CD4-positive, CD25-positive, alpha-beta regulatory T cell (primary cell): ENCODE measurements around the gene CAMKMT. TPM values are rescaled to one million over a fixed set of nuclear protein-coding genes. Genes with fewer than 3 reads are reported as not detected.

Experiments
- ATAC-seq, 2 donors: fragments of 150-1000 bp; cut with Tn5 transposase; one replicate each; pipeline ENCODE4 v1.10.0; 2021; ENCODE audit warnings: low read depth in 2 of 2, moderate number of reproducible peaks in 2 of 2, moderate library complexity in 1 of 2
- DNase-seq, 3 donors: peaks; one replicate each; pipeline versions ENCODE4 v3.0.0 to v3.0.0-alpha.2; 2012 to 2022; ENCODE audit warnings: mixed read lengths in 1 of 3
- H3K27ac ChIP-seq: one replicate; pipeline ENCODE4 v1.7.0; 2013; ENCODE audit warnings: mild to moderate bottlenecking, low read length; ENCODE audit not compliant: insufficient read depth, poor library complexity, severe bottlenecking
- H3K27me3 ChIP-seq: one replicate; pipeline ENCODE4 v1.7.0; 2013; ENCODE audit warnings: low read length; ENCODE audit not compliant: control insufficient read depth, insufficient read depth
- H3K36me3 ChIP-seq: one replicate; pipeline ENCODE4 v1.7.0; 2013; ENCODE audit warnings: mild to moderate bottlenecking, low read length, moderate library complexity; ENCODE audit not compliant: control insufficient read depth, insufficient read depth
- H3K4me1 ChIP-seq: 2 replicates; pipeline ENCODE4 v1.7.0; 2013; ENCODE audit warnings: mild to moderate bottlenecking, low read length; ENCODE audit not compliant: insufficient read depth, control insufficient read depth, poor library complexity, severe bottlenecking
- H3K4me3 ChIP-seq: one replicate; pipeline ENCODE4 v1.7.0; 2013; ENCODE audit warnings: low read depth, mild to moderate bottlenecking, low read length, moderate library complexity
- H3K9me3 ChIP-seq, 2 experiments: 1 replicate in 1 of 2; 2 replicates in 1 of 2; pipeline ENCODE4 v1.7.0; 2013; ENCODE audit warnings: low read length in 2 of 2, mild to moderate bottlenecking in 1 of 2, moderate library complexity in 1 of 2; ENCODE audit not compliant: control insufficient read depth in 2 of 2
- H3K27ac Mint-ChIP-seq, 3 donors: one replicate each; pipeline ENCODE4 v1.8.0; 2020 to 2022; ENCODE audit warnings: mild to moderate bottlenecking in 3 of 3, mixed read lengths in 3 of 3, moderate library complexity in 2 of 3
- H3K27me3 Mint-ChIP-seq: one replicate; pipeline ENCODE4 v1.8.0; 2022; ENCODE audit warnings: mild to moderate bottlenecking, mixed read lengths
- H3K36me3 Mint-ChIP-seq: one replicate; pipeline ENCODE4 v1.8.0; 2020; ENCODE audit warnings: mixed read lengths
- H3K4me1 Mint-ChIP-seq, 4 donors: one replicate each; pipeline ENCODE4 v1.8.0; 2020 to 2022; ENCODE audit warnings: mixed read lengths in 4 of 4, mild to moderate bottlenecking in 1 of 4
- H3K4me3 Mint-ChIP-seq, 4 donors: one replicate each; pipeline ENCODE4 v1.8.0; 2020 to 2022; ENCODE audit warnings: mild to moderate bottlenecking in 4 of 4, mixed read lengths in 4 of 4, moderate library complexity in 3 of 4
- H3K9me3 Mint-ChIP-seq, 7 donors: one replicate each; pipeline ENCODE4 v1.8.0; 2020 to 2022; ENCODE audit warnings: mixed read lengths in 7 of 7, mild to moderate bottlenecking in 3 of 7, moderate library complexity in 2 of 7
- polyA plus RNA-seq, 4 donors: library from polyadenylated mRNA; unstranded; fragments of 300-500 nt; fragmentation: Illumina TruSeq; gene quantifications; one replicate each; pipeline ENCODE4 v1.2.3, GENCODE V29; 2021
- total RNA-seq: library from RNA; stranded (reverse); gene quantifications from one replicate; pipeline ENCODE4 v1.2.3, GENCODE V29; 2022

CAMKMT gene
- total and polyA plus RNA-seq, 5 donors from 2014 or later, result 17.6 to 27.6 (median 19.5) TPM

GRCh38 chr2:44766777-44767176, 405.0 kb downstream of the CAMKMT start:
- no peak overlapping the region for H3K27ac Mint-ChIP-seq
- Histone ChIP-seq H3K9me3 (no peaks in the 10 kb centered on the region), H3K4me3 (no peak overlapping the region), H3K36me3 (no peaks in the 10 kb centered on the region), H3K27ac (no peak overlapping the region), H3K27me3 (no peaks in the 10 kb centered on the region), H3K4me1 (no peaks in the 10 kb centered on the region)
- no peak overlapping the region for H3K4me3 Mint-ChIP-seq
- ATAC-seq (no peak), DNase-seq (no peak)
- H3K36me3 Mint-ChIP-seq, result peaks cover 22% of the 10 kb centered on the region
- H3K27me3 Mint-ChIP-seq, result peaks cover 15% of the 10 kb centered on the region
- H3K4me1 Mint-ChIP-seq, result peaks cover 0 to 2% (median 0%) of the 10 kb centered on the region in 4 donors
- H3K9me3 Mint-ChIP-seq, result no peaks in the 10 kb centered on the region

- Mint-ChIP-seq H3K4me1 (peaks cover 0 to 2% (median 0%) of the 10 kb centered on the region in 4 donors), H3K36me3 (peaks cover 31% of the 10 kb centered on the region), H3K9me3 (no peaks in the 10 kb centered on the region), H3K27me3 (peaks cover 15% of the 10 kb centered on the region), H3K27ac (no peak overlapping the region), H3K4me3 (no peak overlapping the region)
- H3K36me3 ChIP-seq, result no peaks in the 10 kb centered on the region
- ATAC-seq (no peak), DNase-seq (no peak)
- no peak overlapping the region for H3K4me3 ChIP-seq
- no peaks in the 10 kb centered on the region for H3K4me1 ChIP-seq
- no peaks in the 10 kb centered on the region for H3K27me3 ChIP-seq
- no peak overlapping the region for H3K27ac ChIP-seq
- no peaks in the 10 kb centered on the region for H3K9me3 ChIP-seq
Observed at GRCh38 chr2:44767691-44768090, 405.9 kb downstream of the CAMKMT start.

GRCh38 chr2:44768438-44769236, 406.9 kb downstream of the CAMKMT start:
- no peak overlapping the region for H3K4me3 Mint-ChIP-seq
- no peak for DNase-seq
- no peak for ATAC-seq
- H3K9me3 Mint-ChIP-seq, result no peaks in the 10 kb centered on the region
- no peak overlapping the region for H3K27ac Mint-ChIP-seq
- peaks cover 0 to 2% (median 0%) of the 10 kb centered on the region in 4 donors for H3K4me1 Mint-ChIP-seq
- H3K27ac ChIP-seq, result no peak overlapping the region
- H3K4me3 ChIP-seq, result no peak overlapping the region
- H3K36me3 Mint-ChIP-seq, result peaks cover 36% of the 10 kb centered on the region
- H3K27me3 ChIP-seq, result no peaks in the 10 kb centered on the region
- H3K27me3 Mint-ChIP-seq, result peaks cover 15% of the 10 kb centered on the region
- H3K36me3 ChIP-seq, result no peaks in the 10 kb centered on the region
- H3K4me1 ChIP-seq, result no peaks in the 10 kb centered on the region
- no peaks in the 10 kb centered on the region for H3K9me3 ChIP-seq

- Histone ChIP-seq H3K27me3 (no peaks in the 10 kb centered on the region), H3K4me1 (no peaks in the 10 kb centered on the region), H3K27ac (no peak overlapping the region), H3K4me3 (no peak overlapping the region), H3K9me3 (no peaks in the 10 kb centered on the region), H3K36me3 (no peaks in the 10 kb centered on the region)
- DNase-seq, result no peak
- H3K27me3 Mint-ChIP-seq, result peaks cover 15% of the 10 kb centered on the region
- no peak overlapping the region for H3K4me3 Mint-ChIP-seq
- ATAC-seq, result no peak
- H3K9me3 Mint-ChIP-seq, result no peaks in the 10 kb centered on the region
- H3K27ac Mint-ChIP-seq, result no peak overlapping the region
- peaks cover 36% of the 10 kb centered on the region for H3K36me3 Mint-ChIP-seq
- peaks cover 0 to 2% (median 0%) of the 10 kb centered on the region in 4 donors for H3K4me1 Mint-ChIP-seq
Observed at GRCh38 chr2:44769349-44770011, 407.7 kb downstream of the CAMKMT start.

- Histone ChIP-seq H3K36me3 (no peaks in the 10 kb centered on the region), H3K27me3 (no peaks in the 10 kb centered on the region), H3K4me1 (no peaks in the 10 kb centered on the region), H3K4me3 (no peak overlapping the region), H3K27ac (no peak overlapping the region), H3K9me3 (no peaks in the 10 kb centered on the region)
- Mint-ChIP-seq H3K4me1 (peaks cover 0 to 2% (median 0%) of the 10 kb centered on the region in 4 donors), H3K27ac (no peak overlapping the region), H3K27me3 (peaks cover 15% of the 10 kb centered on the region), H3K36me3 (peaks cover 36% of the 10 kb centered on the region), H3K9me3 (no peaks in the 10 kb centered on the region), H3K4me3 (no peak overlapping the region)
- DNase-seq (no peak), ATAC-seq (no peak)
Observed at GRCh38 chr2:44770221-44771195, 408.8 kb downstream of the CAMKMT start.

- Histone ChIP-seq H3K36me3 (no peaks in the 10 kb centered on the region), H3K27me3 (no peaks in the 10 kb centered on the region), H3K4me3 (no peak overlapping the region), H3K9me3 (no peaks in the 10 kb centered on the region), H3K4me1 (no peaks in the 10 kb centered on the region), H3K27ac (no peak overlapping the region)
- H3K9me3 Mint-ChIP-seq, result no peaks in the 10 kb centered on the region
- peaks cover 0 to 2% (median 0%) of the 10 kb centered on the region in 4 donors for H3K4me1 Mint-ChIP-seq
- peaks cover 31% of the 10 kb centered on the region for H3K36me3 Mint-ChIP-seq
- no peak overlapping the region for H3K27ac Mint-ChIP-seq
- H3K4me3 Mint-ChIP-seq, result no peak overlapping the region
- H3K27me3 Mint-ChIP-seq, result peaks cover 15% of the 10 kb centered on the region
- ATAC-seq (no peak), DNase-seq (no peak)
Observed at GRCh38 chr2:44771522-44771921, 409.8 kb downstream of the CAMKMT start.

GRCh38 chr2:44772131-44772530, 410.4 kb downstream of the CAMKMT start:
- Mint-ChIP-seq H3K4me3 (no peak overlapping the region), H3K4me1 (peaks cover 0 to 2% (median 0%) of the 10 kb centered on the region in 4 donors), H3K27me3 (peaks cover 14% of the 10 kb centered on the region), H3K27ac (no peak overlapping the region), H3K36me3 (peaks cover 25% of the 10 kb centered on the region), H3K9me3 (no peaks in the 10 kb centered on the region)
- DNase-seq (no peak), ATAC-seq (no peak)
- H3K27me3 ChIP-seq, result no peaks in the 10 kb centered on the region
- H3K9me3 ChIP-seq, result no peaks in the 10 kb centered on the region
- no peak overlapping the region for H3K27ac ChIP-seq
- H3K4me3 ChIP-seq, result no peak overlapping the region
- no peaks in the 10 kb centered on the region for H3K36me3 ChIP-seq
- H3K4me1 ChIP-seq, result no peaks in the 10 kb centered on the region
